HG03575 (cell line): Measurements from ENCODE around the gene ADGRG6.

Experiments used
- ATAC-seq: cut with Tn5 transposase; IDR thresholded peaks from one replicate; pipeline ENCODE4 v1.9.1; 2021; ENCODE audit not compliant: unreplicated experiment, insufficient number of reproducible peaks, low FRiP score; ENCODE audit errors: extremely low read depth

The ADGRG6 gene

DNA sequence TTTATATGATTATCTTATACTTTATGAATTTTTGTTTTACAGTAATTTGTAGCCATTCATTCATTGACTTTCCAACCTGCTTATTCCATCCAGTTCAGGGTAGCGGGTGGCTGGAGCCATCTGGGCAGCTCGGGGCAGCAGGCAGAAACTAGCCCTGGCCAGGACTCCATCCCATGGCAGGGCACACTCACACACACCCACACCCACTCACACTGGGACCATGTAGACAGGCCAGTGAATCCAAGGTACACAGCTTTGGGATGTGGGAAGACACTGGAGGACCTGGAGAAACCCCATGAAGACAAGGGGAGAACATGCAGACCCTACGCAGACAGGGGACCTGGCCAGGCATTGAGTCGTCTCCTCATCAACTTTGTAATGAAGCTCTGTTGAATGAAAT, 84.8 kb downstream of the ADGRG6 start:
- ATAC-seq = no peak

DNA sequence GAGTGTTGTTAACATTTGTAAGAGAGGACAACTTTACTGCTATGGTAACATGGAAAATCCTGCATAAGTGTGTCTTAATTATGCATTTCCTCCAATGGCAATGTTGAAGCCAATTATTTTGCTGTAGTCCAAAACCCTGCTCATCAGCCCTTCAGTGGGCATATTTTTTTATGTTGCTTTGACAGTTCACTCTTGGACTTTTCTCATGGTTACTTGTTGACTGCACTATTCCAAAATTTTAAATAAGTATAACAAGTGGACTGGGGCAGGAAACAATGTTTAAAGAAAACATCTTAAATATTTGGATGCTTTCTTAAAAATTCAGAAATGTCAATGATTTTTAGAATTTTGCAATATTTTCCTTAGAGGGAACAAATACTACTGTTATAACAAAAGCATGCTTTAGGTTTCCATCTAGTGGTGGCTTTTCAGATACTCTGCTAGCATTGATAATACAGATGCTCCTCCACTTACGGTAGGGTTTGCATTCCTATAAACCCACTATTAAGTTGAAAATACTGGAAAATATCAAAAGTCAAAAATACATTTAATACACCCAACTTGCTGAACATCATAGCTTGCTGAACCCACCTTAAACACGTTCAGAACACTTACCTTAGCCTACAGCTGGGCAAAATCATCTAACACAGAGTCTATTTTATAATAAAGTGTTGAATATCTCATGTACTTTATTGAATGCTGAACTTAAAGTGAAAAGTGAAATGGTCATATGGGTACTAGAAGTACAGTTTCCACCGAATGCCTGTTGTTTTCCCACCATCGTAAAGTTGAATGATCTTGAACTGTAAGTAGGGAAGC, 86.4 kb downstream of the ADGRG6 start:
- no peak for ATAC-seq

DNA sequence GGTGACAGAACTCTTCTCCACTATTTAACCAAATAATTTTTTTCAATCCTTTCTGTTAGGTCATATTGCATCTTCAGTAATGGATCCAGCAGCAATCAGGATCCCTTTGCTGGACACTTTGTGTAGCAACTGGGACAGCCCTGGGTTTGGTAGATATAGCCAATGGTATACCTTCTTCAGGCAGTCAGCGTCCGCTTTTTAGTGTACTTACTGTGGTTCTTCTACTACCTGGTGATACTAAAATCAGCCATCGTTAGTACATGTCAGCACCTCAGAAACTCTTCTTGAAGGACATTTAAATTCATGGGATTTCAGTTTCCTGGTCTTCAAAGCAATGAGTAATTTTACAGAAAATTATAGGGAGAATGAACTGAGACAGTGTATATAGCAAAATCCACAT, 93.5 kb downstream of the ADGRG6 start:
- no peak for ATAC-seq

DNA sequence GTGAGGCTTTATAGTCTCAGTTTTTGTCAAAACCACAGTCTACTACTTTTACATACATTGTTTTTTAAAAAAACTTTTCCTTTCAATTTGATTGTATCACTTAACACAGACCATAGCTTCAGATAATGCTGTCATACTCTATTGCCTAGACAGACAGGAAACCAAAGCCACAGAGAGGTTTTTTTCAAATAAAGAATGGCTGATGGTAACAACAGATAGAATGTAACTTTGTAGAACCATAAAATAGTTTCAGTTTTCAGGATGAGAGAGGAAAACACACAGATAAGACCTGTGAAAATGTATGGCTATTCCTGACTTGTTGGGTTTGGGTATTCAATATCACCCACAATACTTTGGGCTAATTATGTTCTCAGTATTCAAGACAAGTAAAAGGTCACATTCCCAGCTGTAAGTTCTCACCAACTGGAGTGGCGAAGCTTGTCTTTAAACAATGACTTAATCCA, 94.0 kb downstream of the ADGRG6 start:
- peak; percentile 100 for ATAC-seq

DNA sequence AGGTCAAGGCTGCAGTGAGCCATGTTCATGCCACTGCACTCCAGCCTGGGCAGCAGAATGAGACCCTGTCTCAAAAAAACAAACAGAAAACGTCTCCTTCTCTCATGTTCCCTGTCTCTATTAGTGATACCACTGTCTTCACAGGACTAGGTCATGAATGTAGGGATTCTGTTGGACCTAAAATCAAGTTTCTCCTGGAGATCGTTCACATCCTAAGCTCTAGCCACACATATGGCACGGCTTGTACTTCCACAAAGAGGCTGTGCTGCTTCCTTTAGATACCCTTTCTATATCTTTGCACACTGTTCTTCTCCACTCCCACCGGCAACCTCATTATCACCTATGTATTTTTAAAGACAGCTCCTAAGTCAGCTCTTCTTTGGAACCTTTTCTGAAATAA, 96.5 kb downstream of the ADGRG6 start:
- no peak for ATAC-seq

- no peak for ATAC-seq
Observed at GRCh38 chr6:142399739-142400138, 97.9 kb downstream of the ADGRG6 start.

DNA sequence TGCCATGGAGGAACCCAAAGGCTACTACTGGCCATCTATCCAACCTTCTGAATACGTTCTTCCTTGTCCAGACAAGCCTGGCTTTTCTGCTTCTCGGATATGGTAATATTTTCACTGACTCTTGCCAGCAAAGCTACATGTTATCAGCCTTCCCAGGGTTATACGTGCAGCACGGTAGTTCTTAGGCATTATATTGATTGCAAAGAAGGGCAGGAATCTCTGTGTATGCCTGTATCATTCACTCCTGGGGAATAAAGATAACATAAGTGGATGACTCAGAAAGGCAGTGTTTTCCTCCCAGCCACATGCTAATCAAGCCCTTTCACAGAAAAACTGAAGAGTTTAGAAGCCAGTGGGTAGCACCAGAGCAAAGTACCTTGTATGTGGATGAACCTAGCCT, 98.7 kb downstream of the ADGRG6 start:
- no peak for ATAC-seq

- ATAC-seq = no peak
Observed at GRCh38 chr6:142401838-142402237, 100.0 kb downstream of the ADGRG6 start.

DNA sequence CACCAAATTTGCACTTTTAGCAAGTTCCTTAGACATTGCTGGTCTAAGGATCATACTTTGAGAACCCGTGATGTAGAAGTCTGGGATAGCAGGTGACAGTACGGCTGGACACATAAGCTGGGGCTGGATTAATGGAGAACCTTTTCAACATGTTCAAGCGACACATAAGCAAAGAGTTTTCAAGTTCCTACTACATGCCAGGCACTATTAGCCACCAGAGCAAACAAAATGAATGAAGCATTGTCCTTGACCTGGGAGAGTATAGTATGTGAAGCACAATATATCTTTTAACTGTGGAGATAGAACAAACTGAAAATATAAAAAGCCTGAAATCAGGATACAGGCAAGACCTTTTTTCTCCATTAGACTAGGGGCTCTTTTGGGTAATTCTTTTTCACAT, 102.9 kb downstream of the ADGRG6 start:
- ATAC-seq = no peak

DNA sequence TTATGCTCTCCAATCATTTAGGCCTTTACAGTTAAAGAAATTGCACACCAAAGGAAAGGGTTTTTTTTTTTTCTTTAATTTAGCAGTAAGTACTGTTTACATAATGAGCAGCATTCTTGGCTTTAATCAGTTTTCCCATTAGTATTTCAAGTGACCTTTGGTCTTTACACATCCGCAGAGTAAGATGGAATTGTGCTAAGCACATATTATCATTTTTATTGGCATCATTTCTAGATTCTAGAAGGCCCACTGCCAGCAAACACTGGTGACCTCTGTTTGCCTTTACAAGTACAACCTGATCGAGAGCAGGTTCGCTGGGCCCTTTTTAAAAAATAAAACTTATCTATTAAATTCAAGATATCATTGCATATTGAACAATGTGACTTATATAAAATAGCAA, 104.3 kb downstream of the ADGRG6 start:
- ATAC-seq = no peak

- ATAC-seq = no peak
Observed at GRCh38 chr6:142407685-142408273, 106.0 kb downstream of the ADGRG6 start.

GRCh38 chr6:142408409-142408808, 106.6 kb downstream of the ADGRG6 start:
- no peak for ATAC-seq

- ATAC-seq = no peak
Observed at GRCh38 chr6:142409794-142410193, 108.0 kb downstream of the ADGRG6 start.

DNA sequence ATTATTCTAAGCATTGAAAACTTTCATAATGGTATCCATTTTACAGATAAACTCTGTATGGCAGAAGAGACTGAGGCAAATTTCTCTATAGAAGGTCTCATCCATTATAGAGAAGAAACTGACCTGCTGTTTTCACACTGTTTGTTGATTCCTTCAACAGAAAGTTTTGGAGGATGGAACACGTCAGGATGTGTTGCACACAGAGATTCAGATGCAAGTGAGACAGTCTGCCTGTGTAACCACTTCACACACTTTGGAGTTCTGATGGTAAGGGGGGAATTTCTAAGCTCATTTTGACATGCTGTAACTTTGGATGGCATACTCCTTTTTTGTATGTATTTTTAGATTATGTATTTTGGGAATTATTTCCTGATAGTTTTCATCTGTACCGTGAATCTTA, 109.3 kb downstream of the ADGRG6 start:
- ATAC-seq = no peak

GRCh38 chr6:142412241-142412640, 110.4 kb downstream of the ADGRG6 start:
- no peak for ATAC-seq

GRCh38 chr6:142412658-142413057, 110.9 kb downstream of the ADGRG6 start:
- ATAC-seq = no peak

- no peak for ATAC-seq
Observed at GRCh38 chr6:142413111-142413510, 111.3 kb downstream of the ADGRG6 start.

DNA sequence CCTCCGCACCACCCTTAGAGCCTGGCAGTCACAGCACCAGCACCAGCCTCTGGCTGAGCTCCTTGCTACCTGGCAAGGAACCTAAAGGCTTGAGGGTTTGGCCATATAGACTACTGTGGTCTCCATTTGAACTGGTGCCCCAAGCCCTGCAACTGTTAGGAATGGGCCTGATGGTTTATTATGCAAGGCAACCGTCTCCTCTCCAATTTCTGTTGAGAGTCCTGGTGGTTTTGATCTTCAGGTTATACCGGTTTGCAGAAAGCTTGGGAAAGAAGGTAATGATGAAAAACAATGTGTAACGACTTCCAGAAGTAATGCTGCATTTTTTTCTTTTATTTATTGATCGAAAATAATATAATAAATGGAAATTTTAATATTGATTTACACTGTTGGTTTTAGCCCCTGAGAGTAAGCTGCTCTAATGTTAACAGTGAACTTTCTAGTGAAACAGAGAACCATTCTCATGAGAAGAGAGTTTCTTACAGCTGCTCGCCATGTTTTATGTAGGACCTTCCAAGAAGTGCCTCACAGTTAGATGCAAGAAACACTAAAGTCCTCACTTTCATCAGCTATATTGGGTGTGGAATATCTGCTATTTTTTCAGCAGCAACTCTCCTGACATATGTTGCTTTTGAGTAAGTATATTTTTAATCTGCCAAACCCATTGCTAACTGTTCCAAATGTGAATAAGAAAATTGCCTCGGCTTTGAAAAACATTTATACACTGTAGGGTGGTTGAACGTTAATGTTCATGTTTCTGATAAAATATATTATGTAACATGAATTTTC, 112.8 kb downstream of the ADGRG6 start:
- ATAC-seq = no peak

DNA sequence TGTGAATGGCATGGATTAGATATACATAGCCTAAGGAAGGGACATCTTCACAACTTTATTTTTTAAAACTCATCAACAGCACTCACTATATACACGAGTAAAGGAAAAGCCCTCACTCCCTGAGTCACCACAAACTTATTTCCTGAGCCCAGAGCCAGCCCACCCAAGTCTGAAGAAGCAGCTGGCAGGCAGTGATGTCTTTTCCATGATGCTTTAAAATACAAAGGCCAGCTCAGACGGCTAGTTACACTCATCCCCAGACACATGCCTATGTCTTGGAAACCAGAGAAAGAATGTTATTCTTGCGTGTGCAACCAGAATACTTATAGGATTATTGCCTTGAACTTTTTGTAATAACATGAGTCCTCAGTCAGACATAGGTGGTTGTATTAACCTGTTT, 114.4 kb downstream of the ADGRG6 start:
- no peak for ATAC-seq

DNA sequence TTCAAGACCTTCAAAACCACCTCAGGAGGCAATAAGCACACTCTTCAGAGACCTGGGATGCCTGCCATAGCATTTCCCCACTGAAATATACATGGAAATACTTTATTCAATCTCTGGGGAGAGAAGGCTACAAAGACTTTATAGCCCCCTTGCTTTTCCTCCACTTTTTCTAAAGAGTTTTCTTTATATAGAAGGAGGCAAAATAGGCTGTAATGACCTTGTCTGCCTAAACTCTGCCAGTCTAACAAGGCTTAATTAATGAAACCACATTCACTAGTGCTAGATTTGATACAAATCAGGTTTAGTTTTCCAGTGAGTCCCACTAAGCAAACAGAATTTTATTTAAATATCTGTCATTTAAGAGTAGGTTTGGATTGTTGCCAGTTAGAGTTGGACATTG, 114.9 kb downstream of the ADGRG6 start:
- ATAC-seq = no peak
